SK-N-SH (cell line): ENCODE results near the gene AREL1. TPM values are rescaled to one million over a fixed set of nuclear protein-coding genes. Genes with fewer than 3 reads are reported as not detected.

Source experiments
- CTCF ChIA-PET: fragments of 300-600, 350-600 bp; formaldehyde crosslinking; extraction: SDS; loops from one replicate; lab custom pipeline; 2021; lab: Yijun Ruan, JAX
- POLR2A ChIA-PET: fragments of 350-600 bp; sonication (Branson Sonifier 250); formaldehyde crosslinking; extraction: SDS; loops from one replicate; lab custom pipeline; 2020; ENCODE audit warnings: antibody characterized with exemption, inconsistent platforms; lab: Yijun Ruan, JAX
- DNase-seq: peaks from one replicate; pipeline ENCODE4 v3.0.0; 2012
- H2AFZ ChIP-seq: fragments of 200-600 bp; sonication (generic); 2 replicates; pipeline ENCODE4 v1.8.1; 2016; ENCODE audit warnings: antibody characterized with exemption, mild to moderate bottlenecking, low read depth
- H3F3A ChIP-seq: fragments of 200-600 bp; sonication (generic); replicated peaks from 2 replicates; pipeline ENCODE3; 2016; ENCODE audit warnings: antibody characterized with exemption, mild to moderate bottlenecking; ENCODE audit not compliant: insufficient read depth
- H3K27ac ChIP-seq, 2 experiments: fragments of 200-500 bp in 1 of 2; fragments of 200-600 bp in 1 of 2; sonication (Bioruptor generic) in 1 of 2; sonication (generic), shearing (Covaris generic) in 1 of 2; 2 replicates each; pipeline versions ENCODE4 v1.5.1 to v1.6.1; 2014 to 2016; ENCODE audit warnings: low read depth in 2 of 2, inconsistent platforms in 1 of 2, low read length in 1 of 2, mild to moderate bottlenecking in 1 of 2, mixed read lengths in 1 of 2
- H3K27me3 ChIP-seq: fragments of 200-600 bp; sonication (generic), shearing (Covaris generic); 2 replicates; pipeline ENCODE4 v1.6.1; 2016; ENCODE audit warnings: mixed run types; ENCODE audit not compliant: insufficient read depth
- H3K36me3 ChIP-seq, 2 experiments: fragments of 200-500 bp in 1 of 2; fragments of 200-600 bp in 1 of 2; sonication (Bioruptor generic) in 1 of 2; sonication (generic) in 1 of 2; replicated peaks in 1 of 2; 2 replicates each; pipeline versions ENCODE3 to v1.5.1; 2014 to 2016; ENCODE audit warnings: low read length in 1 of 2, mild to moderate bottlenecking in 1 of 2; ENCODE audit not compliant: insufficient read depth in 2 of 2, control insufficient read depth in 1 of 2
- H3K4me1 ChIP-seq, 2 experiments: fragments of 200-500 bp in 1 of 2; fragments of 200-600 bp in 1 of 2; sonication (Bioruptor generic) in 1 of 2; sonication (generic), shearing (Covaris generic) in 1 of 2; 2 replicates each; pipeline versions ENCODE4 v1.5.1 to v1.6.1; 2014 to 2016; ENCODE audit warnings: low read depth in 1 of 2, low read length in 1 of 2, mixed run types in 1 of 2; ENCODE audit not compliant: insufficient read depth in 2 of 2, control insufficient read depth in 1 of 2
- H3K4me2 ChIP-seq: fragments of 200-600 bp; sonication (generic), shearing (Covaris generic); 2 replicates; pipeline ENCODE4 v1.6.1; 2017; ENCODE audit warnings: mixed run types
- H3K4me3 ChIP-seq, 2 experiments: fragments of 200-500 bp in 1 of 2; fragments of 200-600 bp in 1 of 2; sonication (Bioruptor generic) in 1 of 2; sonication (generic), shearing (Covaris generic) in 1 of 2; 2 replicates each; pipeline versions ENCODE4 v1.5.1 to v1.8.1; 2014 to 2016; ENCODE audit warnings: low read depth in 2 of 2, inconsistent platforms in 1 of 2, low read length in 1 of 2, mild to moderate bottlenecking in 1 of 2, mixed read lengths in 1 of 2, moderate library complexity in 1 of 2
- H3K79me2 ChIP-seq: fragments of 200-600 bp; sonication (generic); 2 replicates; pipeline ENCODE4 v1.8.1; 2017; ENCODE audit warnings: mild to moderate bottlenecking; ENCODE audit not compliant: insufficient read depth
- H3K9ac ChIP-seq: fragments of 200-600 bp; sonication (generic); 2 replicates; pipeline ENCODE4 v1.6.1; 2017; ENCODE audit warnings: mixed run types
- H3K9me2 ChIP-seq: fragments of 200-600 bp; sonication (generic); 2 replicates; pipeline ENCODE4 v1.6.1; 2017; ENCODE audit warnings: mixed run types
- H3K9me3 ChIP-seq: fragments of 200-600 bp; sonication (generic); 2 replicates; pipeline ENCODE4 v1.6.1; 2017; ENCODE audit warnings: mixed run types, mild to moderate bottlenecking, moderate library complexity
- H4K20me1 ChIP-seq: fragments of 200-600 bp; sonication (generic); 2 replicates; pipeline ENCODE4 v1.6.1; 2017; ENCODE audit warnings: mild to moderate bottlenecking, mixed run types; ENCODE audit not compliant: insufficient read depth
- CHD2 ChIP-seq: fragments of 150-350 bp; IDR thresholded peaks from 2 replicates; pipeline ENCODE4 v1.6.1; 2018; ENCODE audit warnings: low read length; ENCODE audit not compliant: partially characterized antibody
- EP300 ChIP-seq, 2 experiments: IDR thresholded peaks; 2 replicates each; pipeline versions ENCODE4 v1.4.0 to v1.6.1; 2012; ENCODE audit warnings: borderline replicate concordance in 1 of 2, low read depth in 1 of 2, low read length in 1 of 2
- EZH2phosphoT487 ChIP-seq: fragments of 200-600 bp; sonication (generic); IDR thresholded peaks from 2 replicates; pipeline ENCODE4 v1.6.1; 2017; ENCODE audit warnings: low read depth, mixed run types, mild to moderate bottlenecking, antibody characterized with exemption, moderate library complexity, borderline replicate concordance
- FOXJ3 ChIP-seq: sonication (generic); formaldehyde crosslinking; IDR thresholded peaks from 2 replicates; pipeline ENCODE4 v1.5.1; 2020; ENCODE audit warnings: mild to moderate bottlenecking, missing genetic modification reagents
- GATA2 ChIP-seq: sonication (generic); formaldehyde crosslinking; IDR thresholded peaks from 2 replicates; pipeline ENCODE4 v1.5.0; 2020; ENCODE audit warnings: mild to moderate bottlenecking, missing genetic modification reagents
- JUND ChIP-seq: IDR thresholded peaks from 2 replicates; pipeline ENCODE4 v1.4.0; 2012
- MEF2A ChIP-seq: IDR thresholded peaks from 2 replicates; pipeline ENCODE4 v1.4.0; 2012; ENCODE audit warnings: low read depth, borderline replicate concordance
- NFIC ChIP-seq: IDR thresholded peaks from 2 replicates; pipeline ENCODE4 v1.4.0; 2012; ENCODE audit warnings: borderline replicate concordance
- NRF1 ChIP-seq: IDR thresholded peaks from 2 replicates; pipeline ENCODE4 v1.6.1; 2012; ENCODE audit warnings: low read depth, mild to moderate bottlenecking, low read length
- POLR2AphosphoS5 ChIP-seq: IDR thresholded peaks from 2 replicates; pipeline ENCODE4 v1.6.1; 2012; ENCODE audit warnings: low read depth, low read length
- RFX5 ChIP-seq: IDR thresholded peaks from 2 replicates; pipeline ENCODE4 v1.6.1; 2012; ENCODE audit warnings: mild to moderate bottlenecking, improper control_type of control experiment, low read length
- RXRA ChIP-seq: IDR thresholded peaks from 2 replicates; pipeline ENCODE4 v1.4.0; 2012; ENCODE audit warnings: low read depth, mild to moderate bottlenecking, borderline replicate concordance
- SMC3 ChIP-seq: IDR thresholded peaks from 2 replicates; pipeline ENCODE4 v1.6.1; 2012; ENCODE audit warnings: low read depth, low read length, improper control_type of control experiment
- TAF1 ChIP-seq: IDR thresholded peaks from 2 replicates; pipeline ENCODE4 v1.6.1; 2012; ENCODE audit warnings: low read depth, mild to moderate bottlenecking, low read length, moderate library complexity, borderline replicate concordance
- TCF12 ChIP-seq: IDR thresholded peaks from 2 replicates; pipeline ENCODE4 v1.4.0; 2012
- WGBS: methylation state at CpG from one replicate; pipeline ENCODE4 v1.1.6; 2017; ENCODE audit warnings: low lambda C conversion rate; 5-methylcytosine and 5-hydroxymethylcytosine counted together
- polyA plus RNA-seq, 3 experiments: library from polyadenylated mRNA; depleted of rRNA; stranded (reverse); fragments of >200 nt; gene quantifications; 2 replicates each; pipeline ENCODE4 v1.2.3, GENCODE V29; 2012
- TF ChIP-seq, protein P1 (sequence below): IDR thresholded peaks from 2 replicates; pipeline ENCODE4; 2012
- TF ChIP-seq, protein P2 (sequence below): IDR thresholded peaks from 2 replicates; pipeline ENCODE4 v1.4.0; 2012; ENCODE audit warnings: low read depth
- TF ChIP-seq, protein P3 (sequence below): fragments of 200-600 bp; sonication (generic); IDR thresholded peaks from 2 replicates; pipeline ENCODE4 v1.6.1; 2017; ENCODE audit warnings: antibody characterized with exemption, mild to moderate bottlenecking, moderate library complexity
- TF ChIP-seq, protein P4 (sequence below): IDR thresholded peaks from 2 replicates; pipeline ENCODE4 v1.4.0; 2012; ENCODE audit warnings: low read depth, borderline replicate concordance

The AREL1 gene
- polyA plus RNA-seq, 1 of the 3 experiments (the other 2 are of a cell fraction) = 35.1 TPM

DNA sequence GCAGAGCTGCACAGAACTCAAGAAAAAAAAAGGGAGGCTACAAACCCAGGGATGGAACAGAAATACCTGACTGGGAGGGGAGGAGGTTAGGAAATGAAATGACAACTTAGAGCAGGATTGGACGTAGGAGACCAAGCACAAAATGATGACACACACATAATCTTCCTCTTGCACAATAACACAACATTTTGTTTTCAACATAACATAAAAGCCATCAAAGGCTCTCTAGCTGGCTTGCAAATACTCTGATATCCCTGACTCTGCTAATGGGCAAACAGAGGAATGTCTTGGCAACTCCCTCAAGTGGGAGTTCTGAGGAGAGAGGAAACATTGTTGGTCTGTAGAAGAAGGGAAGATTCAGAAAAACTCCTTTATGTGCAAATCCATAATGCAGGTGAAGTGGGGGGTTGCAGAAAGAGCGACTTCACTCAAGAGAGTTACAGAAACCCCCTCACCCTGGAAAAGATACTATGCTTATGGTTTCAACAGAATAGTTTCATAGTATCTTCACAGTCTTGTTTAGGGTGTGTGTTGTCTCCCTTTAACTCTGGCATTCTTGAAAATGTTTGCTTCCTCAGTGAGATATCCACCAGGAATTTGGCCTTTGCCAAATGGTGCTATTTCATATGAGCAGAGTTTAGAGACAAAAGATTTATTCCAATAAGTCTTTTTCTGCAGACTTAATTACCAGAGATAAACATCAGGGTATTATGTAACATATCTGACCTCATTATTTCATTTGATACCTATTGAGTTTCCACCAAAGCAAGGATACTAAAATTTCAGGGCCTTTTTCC, 57.1 kb downstream of the AREL1 start:
- no peak; the same call in 1 of the 2 replicates for TF ChIP-seq NFIC
- no peak for TF ChIP-seq MEF2A
- TF ChIP-seq TAF1 = no peak
- no peak for TF ChIP-seq CHD2
- TF ChIP-seq, protein P1, sequence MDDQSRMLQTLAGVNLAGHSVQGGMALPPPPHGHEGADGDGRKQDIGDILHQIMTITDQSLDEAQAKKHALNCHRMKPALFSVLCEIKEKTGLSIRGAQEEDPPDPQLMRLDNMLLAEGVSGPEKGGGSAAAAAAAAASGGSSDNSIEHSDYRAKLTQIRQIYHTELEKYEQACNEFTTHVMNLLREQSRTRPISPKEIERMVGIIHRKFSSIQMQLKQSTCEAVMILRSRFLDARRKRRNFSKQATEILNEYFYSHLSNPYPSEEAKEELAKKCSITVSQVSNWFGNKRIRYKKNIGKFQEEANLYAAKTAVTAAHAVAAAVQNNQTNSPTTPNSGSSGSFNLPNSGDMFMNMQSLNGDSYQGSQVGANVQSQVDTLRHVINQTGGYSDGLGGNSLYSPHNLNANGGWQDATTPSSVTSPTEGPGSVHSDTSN = 0 out of 2 replicates have a peak, but pooled peaks have one; percentile 2
- TF ChIP-seq RXRA = peak; percentile 52; the same call in 1 of the 2 replicates
- no peak for TF ChIP-seq SMC3
- no peak for TF ChIP-seq GATA2 (CRISPR knock-in tag)
- peak; percentile 4; the same call in 1 of the 2 replicates for TF ChIP-seq TCF12
- TF ChIP-seq, protein P2, sequence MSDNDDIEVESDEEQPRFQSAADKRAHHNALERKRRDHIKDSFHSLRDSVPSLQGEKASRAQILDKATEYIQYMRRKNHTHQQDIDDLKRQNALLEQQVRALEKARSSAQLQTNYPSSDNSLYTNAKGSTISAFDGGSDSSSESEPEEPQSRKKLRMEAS = no peak
- TF ChIP-seq JUND = peak; percentile 35
- TF ChIP-seq, protein P3, sequence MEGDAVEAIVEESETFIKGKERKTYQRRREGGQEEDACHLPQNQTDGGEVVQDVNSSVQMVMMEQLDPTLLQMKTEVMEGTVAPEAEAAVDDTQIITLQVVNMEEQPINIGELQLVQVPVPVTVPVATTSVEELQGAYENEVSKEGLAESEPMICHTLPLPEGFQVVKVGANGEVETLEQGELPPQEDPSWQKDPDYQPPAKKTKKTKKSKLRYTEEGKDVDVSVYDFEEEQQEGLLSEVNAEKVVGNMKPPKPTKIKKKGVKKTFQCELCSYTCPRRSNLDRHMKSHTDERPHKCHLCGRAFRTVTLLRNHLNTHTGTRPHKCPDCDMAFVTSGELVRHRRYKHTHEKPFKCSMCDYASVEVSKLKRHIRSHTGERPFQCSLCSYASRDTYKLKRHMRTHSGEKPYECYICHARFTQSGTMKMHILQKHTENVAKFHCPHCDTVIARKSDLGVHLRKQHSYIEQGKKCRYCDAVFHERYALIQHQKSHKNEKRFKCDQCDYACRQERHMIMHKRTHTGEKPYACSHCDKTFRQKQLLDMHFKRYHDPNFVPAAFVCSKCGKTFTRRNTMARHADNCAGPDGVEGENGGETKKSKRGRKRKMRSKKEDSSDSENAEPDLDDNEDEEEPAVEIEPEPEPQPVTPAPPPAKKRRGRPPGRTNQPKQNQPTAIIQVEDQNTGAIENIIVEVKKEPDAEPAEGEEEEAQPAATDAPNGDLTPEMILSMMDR = no peak
- TF ChIP-seq EP300 (IDR thresholded peaks at IDR 0.05; ENCODE audit: borderline replicate concordance in 1 of 2, low read depth in 1 of 2, low read length in 1 of 2) = 0 out of 4 replicates have a peak, but pooled peaks of 1 of the 2 experiments have one; percentile 21
- WGBS = 65% methylated on average over 2 of the region's 2 CpGs
- peaks cover 41 to 48% of the 10 kb centered on the region in 2 experiments for H3K36me3 ChIP-seq
- peaks cover 50% of the 10 kb centered on the region for H3F3A ChIP-seq
- no peaks in the 10 kb centered on the region for H4K20me1 ChIP-seq
- ChIA-PET CTCF (interaction anchor here (0.6 to 1.7 kb wide), 4 partner anchors 19 to 90 kb away, joined by 3 to 9 read pairs (median 4); partner anchors contain the start of gene LTBP2), POLR2A (no interaction called here)
- no peak overlapping the region for H3K9ac ChIP-seq
- H3K4me3 ChIP-seq = no peak overlapping the region
- peaks cover 7 to 46% of the 10 kb centered on the region in 2 experiments; a peak in 3 of 4 replicates for H3K4me1 ChIP-seq
- H3K9me2 ChIP-seq = no peaks in the 10 kb centered on the region
- no peak overlapping the region for H2AFZ ChIP-seq
- no peaks in the 10 kb centered on the region for H3K79me2 ChIP-seq
- no peaks in the 10 kb centered on the region for H3K9me3 ChIP-seq
- peak overlapping the region; percentile 55 for H3K4me2 ChIP-seq
- DNase-seq = no peak
- H3K27me3 ChIP-seq = no peaks in the 10 kb centered on the region
- H3K27ac ChIP-seq = peak overlapping the region; percentile 71 to 74

DNA sequence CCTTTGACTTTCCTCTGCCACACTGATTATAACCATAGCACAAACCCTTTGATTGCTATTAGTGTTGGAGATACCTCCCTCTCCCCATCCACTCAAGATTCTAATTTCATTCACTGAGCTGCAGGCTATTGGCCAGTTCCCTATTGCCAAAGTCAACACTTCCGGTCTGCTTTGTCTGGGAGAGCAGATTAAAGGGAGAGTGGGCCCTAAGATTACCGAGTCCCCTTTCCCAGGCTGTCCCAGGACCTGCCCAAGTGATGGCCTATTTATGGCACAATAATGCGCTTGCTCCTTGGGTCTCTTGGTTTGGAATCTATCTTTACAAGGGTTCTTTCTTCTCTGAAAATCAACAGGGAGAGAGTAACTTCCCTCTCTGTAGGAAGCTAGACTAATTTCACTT, 57.9 kb downstream of the AREL1 start:
- Histone ChIP-seq H3K4me1 (peaks cover 7 to 43% of the 10 kb centered on the region in 2 experiments; a peak in 3 of 4 replicates), H3K9me2 (no peaks in the 10 kb centered on the region), H3K9me3 (no peaks in the 10 kb centered on the region), H3K4me3 (no peak overlapping the region), H3F3A (peaks cover 50% of the 10 kb centered on the region), H3K36me3 (peaks cover 35 to 45% of the 10 kb centered on the region in 2 experiments), H3K4me2 (peak overlapping the region; percentile 55), H3K9ac (no peak overlapping the region), H3K79me2 (no peaks in the 10 kb centered on the region), H2AFZ (no peak overlapping the region), H3K27me3 (no peaks in the 10 kb centered on the region), H4K20me1 (no peaks in the 10 kb centered on the region), H3K27ac (peak overlapping the region; percentile 71 to 74; a peak in 3 of 4 replicates)
- no peak for DNase-seq
- no peak for TF ChIP-seq TCF12
- TF ChIP-seq NRF1 = no peak
- no peak for TF ChIP-seq SMC3
- no peak for TF ChIP-seq EZH2phosphoT487
- TF ChIP-seq FOXJ3 (CRISPR knock-in tag) = no peak
- no peak for TF ChIP-seq TAF1
- TF ChIP-seq POLR2AphosphoS5 = no peak
- TF ChIP-seq, protein P4, sequence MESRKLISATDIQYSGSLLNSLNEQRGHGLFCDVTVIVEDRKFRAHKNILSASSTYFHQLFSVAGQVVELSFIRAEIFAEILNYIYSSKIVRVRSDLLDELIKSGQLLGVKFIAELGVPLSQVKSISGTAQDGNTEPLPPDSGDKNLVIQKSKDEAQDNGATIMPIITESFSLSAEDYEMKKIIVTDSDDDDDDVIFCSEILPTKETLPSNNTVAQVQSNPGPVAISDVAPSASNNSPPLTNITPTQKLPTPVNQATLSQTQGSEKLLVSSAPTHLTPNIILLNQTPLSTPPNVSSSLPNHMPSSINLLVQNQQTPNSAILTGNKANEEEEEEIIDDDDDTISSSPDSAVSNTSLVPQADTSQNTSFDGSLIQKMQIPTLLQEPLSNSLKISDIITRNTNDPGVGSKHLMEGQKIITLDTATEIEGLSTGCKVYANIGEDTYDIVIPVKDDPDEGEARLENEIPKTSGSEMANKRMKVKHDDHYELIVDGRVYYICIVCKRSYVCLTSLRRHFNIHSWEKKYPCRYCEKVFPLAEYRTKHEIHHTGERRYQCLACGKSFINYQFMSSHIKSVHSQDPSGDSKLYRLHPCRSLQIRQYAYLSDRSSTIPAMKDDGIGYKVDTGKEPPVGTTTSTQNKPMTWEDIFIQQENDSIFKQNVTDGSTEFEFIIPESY = no peak
- TF ChIP-seq CHD2 = no peak
- TF ChIP-seq, protein P2 = no peak
- TF ChIP-seq RFX5 = no peak
- WGBS = 88% methylated on average over 3 of the region's 3 CpGs
- ChIA-PET POLR2A (no interaction called here), CTCF (interaction anchor here (0.6 to 1.7 kb wide), 3 partner anchors 20 to 153 kb away, joined by 3 to 9 read pairs (median 4); partner anchors contain the start of gene LTBP2)
